Large intestine (tissue), 3 donors: ENCODE data around the gene TRPV3. TPM values are rescaled to one million over a fixed set of nuclear protein-coding genes. Genes with fewer than 3 reads are reported as not detected.

ENCODE experiments used
- DNase-seq, 2 donors: peaks; one replicate each; pipeline versions ENCODE4 v3.0.0 to v3.0.0-alpha.2; 2013
- H3K27ac ChIP-seq: one replicate; pipeline ENCODE4 v1.5.1; 2013; ENCODE audit warnings: low read length
- H3K27me3 ChIP-seq: 2 replicates; pipeline ENCODE4 v1.6.1; 2013; ENCODE audit warnings: low read length; ENCODE audit not compliant: control insufficient read depth, insufficient read depth
- H3K36me3 ChIP-seq: 2 replicates; pipeline ENCODE4 v1.6.1; 2013; ENCODE audit warnings: low read length; ENCODE audit not compliant: control insufficient read depth, insufficient read depth
- H3K4me1 ChIP-seq: one replicate; pipeline ENCODE4 v1.6.1; 2013; ENCODE audit warnings: low read length; ENCODE audit not compliant: control insufficient read depth, insufficient read depth
- H3K4me3 ChIP-seq: one replicate; pipeline ENCODE4 v1.5.1; 2013; ENCODE audit warnings: low read length
- H3K9me3 ChIP-seq: one replicate; pipeline ENCODE4 v1.6.1; 2013; ENCODE audit warnings: mild to moderate bottlenecking, low read depth, low read length, moderate library complexity; ENCODE audit not compliant: control insufficient read depth
- WGBS: methylation state at CpG from one replicate; pipeline ENCODE4 v1.1.5; 2013; ENCODE audit warnings: low lambda C conversion rate; ENCODE audit not compliant: insufficient coverage; 5-methylcytosine and 5-hydroxymethylcytosine counted together
- polyA plus RNA-seq: library from polyadenylated mRNA; unstranded; fragments of 120-200 nt; gene quantifications from one replicate; pipeline ENCODE4 v1.2.1, GENCODE V29; 2013

Gene TRPV3
- polyA plus RNA-seq, 1 donor: 15.0 TPM

DNA sequence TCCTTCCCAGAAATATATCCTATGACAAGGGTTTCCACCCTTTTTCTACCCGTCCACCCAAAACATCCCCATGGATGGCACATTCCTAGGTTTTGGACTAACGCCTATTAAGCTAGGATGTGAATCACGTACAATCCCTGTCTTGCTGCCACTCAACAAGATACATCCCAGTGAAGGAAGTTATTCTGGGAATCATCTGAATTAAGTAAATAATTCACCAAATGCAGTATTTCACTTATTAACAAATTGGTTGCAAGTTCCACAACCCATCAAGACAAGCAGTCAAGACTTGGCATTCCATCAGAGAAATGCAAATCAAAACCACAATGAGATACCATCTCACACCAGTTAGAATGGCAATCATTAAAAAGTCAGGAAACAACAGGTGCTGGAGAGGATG, 49.7 kb downstream of the TRPV3 start:
- WGBS: no CpG with 5 or more reads among the region's 3 CpGs

GRCh38 chr17:3507071-3507470, 50.5 kb downstream of the TRPV3 start:
- Histone ChIP-seq H3K36me3 (no peaks in the 10 kb centered on the region), H3K27me3 (no peaks in the 10 kb centered on the region), H3K27ac (no peak overlapping the region), H3K4me3 (no peak overlapping the region), H3K4me1 (no peaks in the 10 kb centered on the region), H3K9me3 (no peaks in the 10 kb centered on the region)
- WGBS: 88% methylated on average over 1 of the region's 1 CpG
- no peak for DNase-seq

More for the DNA sequence above, 49.7 kb downstream of the TRPV3 start:
- Histone ChIP-seq H3K4me1 (no peaks in the 10 kb centered on the region), H3K36me3 (peaks cover 2% of the 10 kb centered on the region), H3K4me3 (no peak overlapping the region), H3K27me3 (no peaks in the 10 kb centered on the region), H3K27ac (no peak overlapping the region), H3K9me3 (no peaks in the 10 kb centered on the region)
- DNase-seq: no peak

DNA sequence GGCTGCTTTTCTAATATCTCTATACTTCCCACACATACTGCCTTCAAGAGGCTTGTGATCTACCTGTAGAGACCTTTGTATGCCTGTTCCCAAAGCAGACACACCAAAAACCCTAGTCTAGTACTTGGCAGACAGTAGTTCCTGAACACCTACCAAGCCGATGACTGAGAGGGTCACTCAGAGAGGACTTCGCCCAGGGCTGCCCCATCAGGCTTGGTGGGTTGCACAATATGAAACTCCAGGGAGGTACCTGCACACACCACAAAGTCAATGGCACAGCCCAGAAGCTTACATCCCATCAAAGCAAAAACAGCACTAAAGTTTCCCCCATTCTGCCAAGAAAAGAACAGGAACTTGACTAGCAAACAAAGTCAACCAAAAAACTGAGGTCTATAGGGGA, 51.6 kb downstream of the TRPV3 start:
- no peaks in the 10 kb centered on the region for H3K36me3 ChIP-seq
- WGBS: no CpG with 5 or more reads among the region's 2 CpGs
- H3K9me3 ChIP-seq: no peaks in the 10 kb centered on the region
- H3K4me3 ChIP-seq: no peak overlapping the region
- H3K27ac ChIP-seq: no peak overlapping the region
- DNase-seq: peak; percentile 26 to 54
- H3K27me3 ChIP-seq: no peaks in the 10 kb centered on the region
- no peaks in the 10 kb centered on the region for H3K4me1 ChIP-seq

- Histone ChIP-seq H3K4me3 (no peak overlapping the region), H3K4me1 (no peaks in the 10 kb centered on the region), H3K36me3 (no peaks in the 10 kb centered on the region), H3K27ac (no peak overlapping the region), H3K9me3 (no peaks in the 10 kb centered on the region), H3K27me3 (no peaks in the 10 kb centered on the region)
- no peak for DNase-seq
- WGBS: no CpG with 5 or more reads among the region's 7 CpGs
These were observed 52.6 kb downstream of the TRPV3 start for GRCh38 chr17:3505008-3505407.

DNA sequence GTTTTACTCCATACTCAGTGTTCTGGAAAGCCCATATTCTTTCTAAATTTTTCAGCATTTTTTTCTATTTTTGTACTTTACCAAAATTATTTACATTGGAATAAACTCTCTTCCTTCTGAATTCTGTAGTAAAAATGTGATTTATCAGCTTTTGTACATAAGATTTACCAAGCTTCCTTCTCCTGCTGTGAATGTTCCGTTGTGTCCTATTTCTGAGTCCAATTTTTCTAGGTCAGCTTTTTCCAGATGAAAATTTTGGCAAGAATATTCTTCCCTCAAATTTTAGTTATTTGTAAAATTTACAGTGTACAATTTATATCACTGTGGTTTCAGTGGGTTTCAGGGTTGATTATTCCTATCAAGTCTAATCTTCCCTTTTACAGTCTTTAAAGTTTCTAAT, 54.3 kb downstream of the TRPV3 start:
- DNase-seq: no peak
- Histone ChIP-seq H3K27me3 (no peaks in the 10 kb centered on the region), H3K4me3 (no peak overlapping the region), H3K36me3 (no peaks in the 10 kb centered on the region), H3K9me3 (no peaks in the 10 kb centered on the region), H3K4me1 (no peaks in the 10 kb centered on the region), H3K27ac (no peak overlapping the region)
- WGBS: no CpG with 5 or more reads among the region's 1 CpG

DNA sequence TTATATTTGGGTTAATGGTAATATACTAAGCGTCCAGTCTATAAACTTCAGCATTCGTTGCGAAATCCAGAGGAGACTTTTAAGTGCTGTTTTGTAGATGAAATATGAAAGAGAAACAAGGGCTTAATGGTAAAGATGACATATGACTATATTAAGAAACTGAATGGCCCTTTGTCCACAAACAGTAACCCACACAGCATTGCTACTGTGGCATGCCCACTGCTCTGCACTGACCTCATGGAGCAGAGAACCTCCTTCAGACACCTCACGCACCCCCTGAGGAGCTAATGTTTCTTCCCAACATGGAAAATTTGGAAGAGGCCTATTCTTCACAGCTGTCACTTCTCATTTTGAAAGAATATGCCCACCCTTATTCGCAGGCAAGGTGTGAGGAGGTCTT, 55.1 kb downstream of the TRPV3 start:
- no peaks in the 10 kb centered on the region for H3K36me3 ChIP-seq
- WGBS: 93% methylated on average over 3 of the region's 5 CpGs
- H3K27ac ChIP-seq: no peak overlapping the region
- no peaks in the 10 kb centered on the region for H3K27me3 ChIP-seq
- no peaks in the 10 kb centered on the region for H3K4me1 ChIP-seq
- no peaks in the 10 kb centered on the region for H3K9me3 ChIP-seq
- DNase-seq: no peak
- no peak overlapping the region for H3K4me3 ChIP-seq

DNA sequence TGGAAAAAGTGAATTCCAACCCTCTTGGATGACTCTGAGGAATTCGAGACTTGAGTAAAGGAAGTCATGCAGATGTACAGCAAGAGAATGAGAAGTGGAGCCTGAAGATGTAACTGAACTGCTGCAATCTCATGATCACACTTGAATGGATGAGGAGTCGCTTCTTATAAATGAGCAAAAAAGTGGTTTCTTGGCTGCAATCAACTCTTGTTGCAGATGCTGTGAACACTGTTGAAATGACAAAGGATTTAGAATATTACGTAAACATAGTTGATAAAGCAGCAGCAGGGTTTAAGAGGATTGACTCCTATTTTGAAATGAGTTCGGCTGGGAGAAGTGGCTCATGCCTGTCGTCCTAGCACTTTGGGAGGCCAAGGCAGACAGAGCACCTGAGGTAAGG, 56.3 kb downstream of the TRPV3 start:
- Histone ChIP-seq H3K4me3 (no peak overlapping the region), H3K9me3 (no peaks in the 10 kb centered on the region), H3K36me3 (no peaks in the 10 kb centered on the region), H3K4me1 (no peaks in the 10 kb centered on the region), H3K27ac (no peak overlapping the region), H3K27me3 (no peaks in the 10 kb centered on the region)
- DNase-seq: no peak
- WGBS: 94% methylated on average over 3 of the region's 5 CpGs

DNA sequence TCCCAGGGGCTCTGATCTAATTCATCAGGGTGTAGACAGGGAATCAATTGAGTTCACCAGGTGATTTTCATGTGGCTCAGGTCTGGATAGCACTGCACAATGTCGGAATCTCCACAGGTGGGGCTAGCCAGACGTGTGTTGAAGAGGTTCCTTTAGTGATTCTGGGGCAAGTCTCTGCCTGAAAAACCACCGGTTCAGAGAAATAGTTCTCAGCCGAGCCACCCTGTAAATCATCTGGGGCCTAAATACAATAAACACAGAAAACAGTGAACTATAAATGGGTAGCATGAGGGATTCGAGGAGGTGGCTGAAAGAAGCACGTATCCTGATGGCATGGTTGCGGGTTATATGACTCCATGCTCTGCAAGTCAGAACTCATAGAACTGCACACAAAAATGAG, 60.5 kb downstream of the TRPV3 start:
- no peak for DNase-seq
- Histone ChIP-seq H3K27ac (no peak overlapping the region), H3K4me1 (no peaks in the 10 kb centered on the region), H3K9me3 (no peaks in the 10 kb centered on the region), H3K4me3 (no peak overlapping the region), H3K36me3 (no peaks in the 10 kb centered on the region), H3K27me3 (no peaks in the 10 kb centered on the region)
- 100% methylated on average over 3 of the region's 7 CpGs for WGBS

DNA sequence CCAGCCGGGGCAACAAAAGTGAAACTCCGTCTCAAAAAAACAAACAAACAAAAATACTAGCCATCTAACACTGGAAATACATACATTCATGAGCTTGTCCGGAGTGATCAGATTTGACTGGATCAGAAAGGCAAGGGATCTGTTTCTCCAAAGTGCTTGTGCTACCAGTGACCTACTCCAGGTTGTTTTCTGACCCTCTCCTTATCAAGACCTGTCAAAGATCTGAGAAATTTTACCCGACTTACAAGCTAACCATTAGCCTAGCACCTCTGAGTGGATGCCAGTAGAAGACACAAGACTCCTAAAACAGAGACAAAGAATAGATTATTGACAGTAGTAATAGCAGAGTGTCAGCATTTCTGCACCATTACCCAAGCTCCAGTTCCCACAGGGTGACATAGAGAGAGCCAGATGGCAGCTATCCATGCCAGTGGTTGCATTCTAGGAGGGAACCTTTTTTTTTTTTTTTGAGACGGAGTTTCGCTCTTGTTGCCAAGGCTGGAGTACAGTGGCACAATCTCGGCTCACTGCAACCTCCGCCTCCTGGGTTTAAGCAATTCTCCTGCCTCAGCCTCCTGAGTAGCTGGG, 72.0 kb downstream of the TRPV3 start:
- no peak overlapping the region for H3K27ac ChIP-seq
- DNase-seq: peak in 1 of 2 donors; percentile 9
- WGBS: no CpG with 5 or more reads among the region's 8 CpGs
- H3K4me3 ChIP-seq: no peak overlapping the region
- H3K4me1 ChIP-seq: no peaks in the 10 kb centered on the region
- no peaks in the 10 kb centered on the region for H3K9me3 ChIP-seq
- no peaks in the 10 kb centered on the region for H3K27me3 ChIP-seq
- no peaks in the 10 kb centered on the region for H3K36me3 ChIP-seq

DNA sequence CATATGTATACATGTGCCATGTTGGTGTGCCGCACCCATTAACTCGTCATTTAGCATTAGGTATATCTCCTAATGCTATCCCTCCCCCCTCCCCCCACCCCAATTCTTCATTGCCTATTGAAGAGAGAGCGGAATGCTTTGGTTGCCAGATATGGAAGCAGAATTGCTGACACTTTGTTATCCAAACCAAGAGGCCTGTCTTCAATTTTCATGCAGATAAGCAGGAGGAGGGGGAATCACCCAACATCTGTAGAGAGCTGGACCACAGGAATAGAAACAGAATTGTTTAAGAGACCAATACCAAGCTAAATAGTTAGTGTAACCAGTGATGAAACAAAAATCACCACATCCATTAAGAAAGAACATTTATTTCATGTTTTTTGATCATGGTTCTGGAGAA, 74.8 kb downstream of the TRPV3 start:
- no peaks in the 10 kb centered on the region for H3K4me1 ChIP-seq
- no CpG with 5 or more reads among the region's 3 CpGs for WGBS
- H3K27me3 ChIP-seq: no peaks in the 10 kb centered on the region
- no peaks in the 10 kb centered on the region for H3K36me3 ChIP-seq
- H3K27ac ChIP-seq: no peak overlapping the region
- no peak overlapping the region for H3K4me3 ChIP-seq
- H3K9me3 ChIP-seq: no peaks in the 10 kb centered on the region
- no peak for DNase-seq

- Histone ChIP-seq H3K9me3 (no peaks in the 10 kb centered on the region), H3K27ac (no peak overlapping the region), H3K27me3 (no peaks in the 10 kb centered on the region), H3K36me3 (no peaks in the 10 kb centered on the region), H3K4me3 (no peak overlapping the region), H3K4me1 (peaks cover 11% of the 10 kb centered on the region)
- WGBS: no CpG with 5 or more reads among the region's 3 CpGs
- no peak for DNase-seq
These were observed 77.6 kb downstream of the TRPV3 start for GRCh38 chr17:3479988-3480387.
